ENCODE data around the gene KLHL22. TPM values are rescaled to one million over a fixed set of nuclear protein-coding genes. Genes with fewer than 3 reads are reported as not detected.

The KLHL22 gene
- total and polyA plus RNA-seq, 2 of the 13 experiments (the other 11 are each of a cell fraction or from before 2014, with no cell fraction given), result 10.9 to 14.8 TPM

DNA sequence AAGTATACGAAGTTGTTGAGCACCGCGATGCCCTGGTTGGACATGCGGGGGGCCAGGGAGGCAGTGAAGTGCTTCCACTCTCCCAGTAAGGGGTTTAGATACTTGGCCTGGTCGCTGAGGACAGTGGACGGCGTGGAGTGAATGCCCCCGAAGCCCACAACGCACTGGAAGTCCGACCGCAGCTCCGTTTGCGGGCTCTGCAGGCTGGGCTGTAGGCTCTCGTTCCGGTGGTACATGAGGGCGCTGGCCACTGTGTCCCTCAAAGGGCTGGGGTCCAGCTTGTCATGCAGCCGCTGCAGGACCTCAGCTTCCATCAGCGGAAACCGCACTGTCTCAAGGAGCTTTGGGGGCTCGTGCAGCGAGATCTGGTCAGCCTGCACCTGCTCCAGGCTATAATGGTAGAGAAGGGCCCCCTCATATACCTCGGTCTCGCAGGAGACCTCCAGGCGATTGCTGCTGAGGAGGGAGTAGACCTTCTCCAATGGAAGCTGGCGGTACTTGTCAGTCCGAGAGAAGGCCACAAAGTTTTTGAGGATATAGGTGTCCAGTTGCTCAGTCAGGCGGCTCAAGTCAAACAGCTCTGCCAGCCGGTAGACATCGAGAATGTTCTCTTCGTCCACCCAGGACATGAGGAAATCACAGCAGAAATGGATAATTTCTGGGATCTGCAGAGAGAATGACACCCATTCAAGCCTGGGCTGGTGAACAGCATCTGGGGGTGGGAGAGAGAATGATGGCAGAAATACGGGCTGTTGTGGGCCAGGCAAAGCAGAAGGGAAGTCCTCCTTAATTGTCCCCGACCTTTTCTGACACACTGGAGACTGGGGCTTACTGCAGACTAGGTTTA, 30.5 kb downstream of the KLHL22 start (continued):
- TF ChIP-seq, protein P1, sequence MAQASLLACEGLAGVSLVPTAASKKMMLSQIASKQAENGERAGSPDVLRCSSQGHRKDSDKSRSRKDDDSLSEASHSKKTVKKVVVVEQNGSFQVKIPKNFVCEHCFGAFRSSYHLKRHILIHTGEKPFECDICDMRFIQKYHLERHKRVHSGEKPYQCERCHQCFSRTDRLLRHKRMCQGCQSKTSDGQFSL (CRISPR knock-in tag; IDR thresholded peaks at IDR 0.05), result no peak
- TF ChIP-seq NRL (CRISPR knock-in tag; IDR thresholded peaks at IDR 0.05; ENCODE audit: borderline replicate concordance), result no peak
- TF ChIP-seq SALL2 (CRISPR knock-in tag; IDR thresholded peaks at IDR 0.05), result no peak
- TF ChIP-seq SNRNP70 (IDR thresholded peaks at IDR 0.05; ENCODE audit: low read depth, low read length), result no peak
- no peak for TF ChIP-seq ZNF17 (CRISPR knock-in tag; IDR thresholded peaks at IDR 0.05)
- TF ChIP-seq, protein P2, sequence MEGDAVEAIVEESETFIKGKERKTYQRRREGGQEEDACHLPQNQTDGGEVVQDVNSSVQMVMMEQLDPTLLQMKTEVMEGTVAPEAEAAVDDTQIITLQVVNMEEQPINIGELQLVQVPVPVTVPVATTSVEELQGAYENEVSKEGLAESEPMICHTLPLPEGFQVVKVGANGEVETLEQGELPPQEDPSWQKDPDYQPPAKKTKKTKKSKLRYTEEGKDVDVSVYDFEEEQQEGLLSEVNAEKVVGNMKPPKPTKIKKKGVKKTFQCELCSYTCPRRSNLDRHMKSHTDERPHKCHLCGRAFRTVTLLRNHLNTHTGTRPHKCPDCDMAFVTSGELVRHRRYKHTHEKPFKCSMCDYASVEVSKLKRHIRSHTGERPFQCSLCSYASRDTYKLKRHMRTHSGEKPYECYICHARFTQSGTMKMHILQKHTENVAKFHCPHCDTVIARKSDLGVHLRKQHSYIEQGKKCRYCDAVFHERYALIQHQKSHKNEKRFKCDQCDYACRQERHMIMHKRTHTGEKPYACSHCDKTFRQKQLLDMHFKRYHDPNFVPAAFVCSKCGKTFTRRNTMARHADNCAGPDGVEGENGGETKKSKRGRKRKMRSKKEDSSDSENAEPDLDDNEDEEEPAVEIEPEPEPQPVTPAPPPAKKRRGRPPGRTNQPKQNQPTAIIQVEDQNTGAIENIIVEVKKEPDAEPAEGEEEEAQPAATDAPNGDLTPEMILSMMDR (CRISPR knock-in tag; IDR thresholded peaks at IDR 0.05), result no peak

DNA sequence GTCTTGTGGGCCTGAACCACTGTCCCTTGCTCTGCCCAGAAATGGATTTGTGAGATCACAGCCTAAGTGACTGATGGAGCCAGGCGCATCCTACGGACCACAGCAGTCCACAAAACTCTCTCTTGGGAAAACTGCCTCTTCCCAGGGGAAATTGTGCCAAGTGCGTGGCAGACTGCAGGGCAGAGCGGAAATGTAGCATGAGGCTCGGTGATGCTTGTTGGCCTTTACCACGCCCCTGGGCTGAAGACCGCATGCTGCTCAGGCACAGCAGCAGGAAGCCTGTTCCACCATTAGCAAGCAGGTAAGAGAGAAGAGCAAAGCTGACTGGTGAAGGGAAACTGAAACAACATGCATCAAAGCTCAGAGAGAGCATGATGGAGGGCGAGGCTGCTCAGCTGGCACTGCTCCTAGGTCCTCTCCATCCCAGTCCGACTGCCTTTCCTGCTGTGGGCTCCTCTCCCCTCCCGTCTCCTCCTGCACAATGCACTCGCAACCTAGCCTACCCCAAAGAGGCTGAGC, 31.4 kb downstream of the KLHL22 start:
- ATAC-seq, result no peak
- no peaks in the 10 kb centered on the region for H4K20me1 ChIP-seq (ENCODE audit: insufficient read depth, low read length)
- ChIA-PET POLR2A (no interaction called here), CTCF (ENCODE audit: low intra/inter-chr PET ratio, low total read pairs) (no interaction called here)
- no TSS peak for BruUV-seq (replicated peaks)
- in situ Hi-C loops (cut with HindIII; ENCODE audit: extremely low pct_ligation_motif_present, low pct_unique_long_range_greater_than_20kb), result no loop called here
- H2AFZ ChIP-seq (ENCODE audit: low read length), result no peak overlapping the region
- no peak overlapping the region for H3K4me2 ChIP-seq (ENCODE audit: low read depth, low read length)
- no peaks in the 10 kb centered on the region for H3K27me3 ChIP-seq (ENCODE audit: control insufficient read depth in 1 of 2, insufficient read depth in 2 of 2, low read length in 2 of 2)
- FAIRE-seq, result no peak
- H3K27ac ChIP-seq (ENCODE audit: extremely low read length, insufficient read depth, low read length), result no peak overlapping the region
- peaks cover 1 to 4% of the 10 kb centered on the region in 2 experiments; a peak in 1 of 5 replicates for H3K36me3 ChIP-seq (replicated peaks in 1 of 2; ENCODE audit: control insufficient read depth in 1 of 2, insufficient read depth in 2 of 2, low read length in 2 of 2)
- no peaks in the 10 kb centered on the region for H3K4me1 ChIP-seq (ENCODE audit: insufficient read depth, low read length)
- H3K79me2 ChIP-seq (ENCODE audit: insufficient read depth, low read length), result no peaks in the 10 kb centered on the region
- intact Hi-C loops (cut with micrococcal nuclease; ENCODE audit: unreplicated experiment), result no loop called here
- WGBS (ENCODE audit: low lambda C conversion rate), result 95% methylated on average over 11 of the region's 11 CpGs
- H3K9ac ChIP-seq (ENCODE audit: insufficient read depth, low read depth, low read length), result no peak overlapping the region
- no peak for DNase-seq (ENCODE audit: low spot score)
- no peak overlapping the region for H3K4me3 ChIP-seq (replicated peaks in 1 of 3; ENCODE audit: insufficient read depth in 1 of 3, low read depth in 2 of 3, low read length in 3 of 3)
- H3K9me3 ChIP-seq (ENCODE audit: low read length), result no peaks in the 10 kb centered on the region
- TF ChIP-seq ZBTB20 (CRISPR knock-in tag; IDR thresholded peaks at IDR 0.05; ENCODE audit: borderline replicate concordance, low read depth) (no peak), RFX1 (IDR thresholded peaks at IDR 0.05) (no peak), ARHGAP35 (CRISPR knock-in tag; IDR thresholded peaks at IDR 0.05; ENCODE audit: borderline replicate concordance) (no peak), MYC (CRISPR knock-in tag; IDR thresholded peaks at IDR 0.05; ENCODE audit: borderline replicate concordance) (no peak), ATF7 (IDR thresholded peaks at IDR 0.05) (no peak), ATF7 (CRISPR knock-in tag; IDR thresholded peaks at IDR 0.05) (no peak), SP140L (CRISPR knock-in tag; IDR thresholded peaks at IDR 0.05; ENCODE audit: borderline replicate concordance) (no peak), RNF2 (conservative IDR thresholded peaks at IDR 0.05; ENCODE audit: low read depth) (no peak), MTA3 (CRISPR knock-in tag; IDR thresholded peaks at IDR 0.05) (no peak), ZNF549 (CRISPR knock-in tag; IDR thresholded peaks at IDR 0.05) (no peak), NFYC (CRISPR knock-in tag; IDR thresholded peaks at IDR 0.05) (no peak), SALL2 (CRISPR knock-in tag; IDR thresholded peaks at IDR 0.05) (no peak), SIN3B (IDR thresholded peaks at IDR 0.05; ENCODE audit: low read length) (no peak), SOX6 (IDR thresholded peaks at IDR 0.05) (no peak), SOX6 (CRISPR knock-in tag; IDR thresholded peaks at IDR 0.05) (no peak)
- TF ChIP-seq, protein P3, sequence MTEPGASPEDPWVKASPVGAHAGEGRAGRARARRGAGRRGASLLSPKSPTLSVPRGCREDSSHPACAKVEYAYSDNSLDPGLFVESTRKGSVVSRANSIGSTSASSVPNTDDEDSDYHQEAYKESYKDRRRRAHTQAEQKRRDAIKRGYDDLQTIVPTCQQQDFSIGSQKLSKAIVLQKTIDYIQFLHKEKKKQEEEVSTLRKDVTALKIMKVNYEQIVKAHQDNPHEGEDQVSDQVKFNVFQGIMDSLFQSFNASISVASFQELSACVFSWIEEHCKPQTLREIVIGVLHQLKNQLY (CRISPR knock-in tag; IDR thresholded peaks at IDR 0.05), result no peak

Data from HepG2 (cell line).